HepG2 (cell line): ENCODE data around the gene GARIN3. TPM values are rescaled to one million over a fixed set of nuclear protein-coding genes. Genes with fewer than 3 reads are reported as not detected.
A peak's percentile ranks its signal among the peaks of the same experiment; 100 is the strongest.

ENCODE experiments used
- ARNT2 ChIP-seq: sonication (generic); formaldehyde crosslinking; IDR thresholded peaks from 2 replicates; pipeline ENCODE4 v1.8.0; 2022; ENCODE audit warnings: mild to moderate bottlenecking, low read depth, missing genetic modification reagents, moderate library complexity
- MTERF4 ChIP-seq: sonication (generic); formaldehyde crosslinking; IDR thresholded peaks from 2 replicates; pipeline ENCODE4 v1.8.0; 2023; ENCODE audit warnings: mild to moderate bottlenecking, missing genetic modification reagents
- NAIF1 ChIP-seq: sonication (generic); formaldehyde crosslinking; IDR thresholded peaks from 2 replicates; pipeline ENCODE4 v1.5.0; 2020; ENCODE audit warnings: mild to moderate bottlenecking, missing genetic modification reagents, borderline replicate concordance
- PRMT3 ChIP-seq: sonication (generic); formaldehyde crosslinking; IDR thresholded peaks from 2 replicates; pipeline ENCODE4 v1.8.1; 2022; ENCODE audit warnings: low read depth, mild to moderate bottlenecking, moderate library complexity, missing genetic modification reagents, borderline replicate concordance
- SETDB1 ChIP-seq: sonication (generic); formaldehyde crosslinking; IDR thresholded peaks from 2 replicates; pipeline ENCODE4 v1.5.1; 2020; ENCODE audit warnings: missing genetic modification reagents, mild to moderate bottlenecking, borderline replicate concordance
- SNAPC5 ChIP-seq: sonication (generic); formaldehyde crosslinking; IDR thresholded peaks from 2 replicates; pipeline ENCODE4 v1.8.1; 2023; ENCODE audit warnings: mild to moderate bottlenecking, missing genetic modification reagents, borderline replicate concordance
- ZNF343 ChIP-seq: sonication (generic); formaldehyde crosslinking; IDR thresholded peaks from 2 replicates; pipeline ENCODE4 v1.4.0; 2020; ENCODE audit warnings: mild to moderate bottlenecking, missing genetic modification reagents
- ZNF605 ChIP-seq: sonication (generic); formaldehyde crosslinking; IDR thresholded peaks from 2 replicates; pipeline ENCODE4 v1.8.0; 2022; ENCODE audit warnings: mild to moderate bottlenecking, missing genetic modification reagents
- polyA plus RNA-seq, 8 experiments: library from polyadenylated mRNA; depleted of rRNA in 3 of 8; stranded (reverse) in 7 of 8; unstranded in 1 of 8; fragments of >200 nt; fragmentation: Illumina TruSeq in 4 of 8; extraction: Trizol in 4 of 8; gene quantifications; 2 replicates each; pipeline versions ENCODE4 v1.2.1 to v1.2.3, GENCODE V29; 2011 to 2016; ENCODE audit warnings: low read depth in 4 of 8, missing spikeins in 1 of 8, mixed read lengths in 1 of 8; ENCODE audit not compliant: insufficient read depth in 1 of 8
- total RNA-seq, 5 experiments: library from RNA; depleted of rRNA; stranded (reverse); fragments of >200 nt; fragmentation: Illumina TruSeq; extraction: Trizol; gene quantifications; 2 replicates each; pipeline ENCODE4 v1.2.3, GENCODE V29; 2016; ENCODE audit warnings: low read depth in 1 of 5
- TF ChIP-seq, protein P1 (sequence below): sonication (generic); formaldehyde crosslinking; IDR thresholded peaks from 2 replicates; pipeline ENCODE4 v1.4.0; 2020; ENCODE audit warnings: missing genetic modification reagents
- TF ChIP-seq, protein P2 (sequence below): sonication (generic); formaldehyde crosslinking; IDR thresholded peaks from 2 replicates; pipeline ENCODE4 v1.4.0; 2020; ENCODE audit warnings: missing genetic modification reagents
- TF ChIP-seq, protein P3 (sequence below): sonication (generic); formaldehyde crosslinking; IDR thresholded peaks from 2 replicates; pipeline ENCODE4 v1.8.0; 2022; ENCODE audit warnings: mild to moderate bottlenecking, missing genetic modification reagents, moderate library complexity
- TF ChIP-seq, protein P4 (sequence below): sonication (generic); formaldehyde crosslinking; IDR thresholded peaks from 2 replicates; pipeline ENCODE4 v1.5.1; 2020; ENCODE audit warnings: missing genetic modification reagents, mild to moderate bottlenecking, borderline replicate concordance
- TF ChIP-seq, protein P5 (sequence below): sonication (generic); formaldehyde crosslinking; IDR thresholded peaks from 2 replicates; pipeline ENCODE4 v1.4.0; 2020; ENCODE audit warnings: missing genetic modification reagents, borderline replicate concordance

Gene GARIN3
- total and polyA plus RNA-seq, 2 of the 13 experiments (the other 11 are each of a cell fraction or from before 2014, with no cell fraction given): not detected

DNA sequence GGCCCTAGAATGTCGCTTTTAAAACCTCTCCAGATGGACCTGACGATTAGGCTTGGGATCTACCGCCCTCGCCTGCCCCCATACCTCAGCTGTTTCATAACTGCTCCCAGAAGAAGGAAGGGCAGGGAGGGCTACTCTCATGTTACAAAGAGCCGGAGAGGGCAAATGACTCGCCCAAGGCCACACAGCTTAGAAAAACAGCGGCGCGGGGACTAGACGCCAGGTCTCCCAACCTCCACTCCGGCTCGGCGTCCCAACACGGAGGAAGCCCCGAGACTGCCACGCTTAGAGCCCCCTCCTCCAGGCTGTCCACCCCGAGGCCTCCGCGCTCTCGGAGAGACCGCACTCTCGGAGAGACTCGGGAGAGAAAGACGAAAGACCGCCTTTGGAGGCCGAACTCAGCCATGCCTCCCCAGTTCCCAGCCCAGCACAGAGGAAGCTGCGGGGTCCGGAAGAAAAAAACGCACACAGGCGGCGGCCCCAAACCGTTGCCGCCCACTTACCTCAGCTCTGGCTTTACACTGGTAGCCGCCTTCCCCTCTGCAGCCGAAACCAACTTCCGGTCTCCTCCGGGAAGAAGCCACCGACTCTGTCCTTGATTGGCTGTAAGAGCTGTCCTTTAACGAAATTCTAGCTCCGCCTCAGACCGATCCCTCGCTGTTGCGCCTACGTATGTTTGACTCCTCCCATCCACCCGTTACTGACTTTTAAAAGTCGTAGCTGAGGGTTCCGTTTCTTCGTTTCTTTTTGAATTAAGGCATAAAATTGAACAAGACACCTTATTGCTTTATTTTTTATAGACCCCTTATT, 23.5 kb downstream of the GARIN3 start, which contains the start of gene MED7 (continued):
- TF ChIP-seq, protein P1, sequence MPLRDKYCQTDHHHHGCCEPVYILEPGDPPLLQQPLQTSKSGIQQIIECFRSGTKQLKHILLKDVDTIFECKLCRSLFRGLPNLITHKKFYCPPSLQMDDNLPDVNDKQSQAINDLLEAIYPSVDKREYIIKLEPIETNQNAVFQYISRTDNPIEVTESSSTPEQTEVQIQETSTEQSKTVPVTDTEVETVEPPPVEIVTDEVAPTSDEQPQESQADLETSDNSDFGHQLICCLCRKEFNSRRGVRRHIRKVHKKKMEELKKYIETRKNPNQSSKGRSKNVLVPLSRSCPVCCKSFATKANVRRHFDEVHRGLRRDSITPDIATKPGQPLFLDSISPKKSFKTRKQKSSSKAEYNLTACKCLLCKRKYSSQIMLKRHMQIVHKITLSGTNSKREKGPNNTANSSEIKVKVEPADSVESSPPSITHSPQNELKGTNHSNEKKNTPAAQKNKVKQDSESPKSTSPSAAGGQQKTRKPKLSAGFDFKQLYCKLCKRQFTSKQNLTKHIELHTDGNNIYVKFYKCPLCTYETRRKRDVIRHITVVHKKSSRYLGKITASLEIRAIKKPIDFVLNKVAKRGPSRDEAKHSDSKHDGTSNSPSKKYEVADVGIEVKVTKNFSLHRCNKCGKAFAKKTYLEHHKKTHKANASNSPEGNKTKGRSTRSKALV (CRISPR knock-in tag): peak; percentile 30; the same call in 1 of the 2 replicates
- TF ChIP-seq ZNF343 (CRISPR knock-in tag) (no peak), PRMT3 (no peak), ZNF605 (CRISPR knock-in tag) (peak; percentile 80), SETDB1 (no peak), SNAPC5 (CRISPR knock-in tag) (0 out of 2 replicates have a peak, but pooled peaks have one; percentile 29), NAIF1 (CRISPR knock-in tag) (no peak), ARNT2 (CRISPR knock-in tag) (0 out of 2 replicates have a peak, but pooled peaks have one; percentile 51), MTERF4 (CRISPR knock-in tag) (no peak)
- TF ChIP-seq, protein P2, sequence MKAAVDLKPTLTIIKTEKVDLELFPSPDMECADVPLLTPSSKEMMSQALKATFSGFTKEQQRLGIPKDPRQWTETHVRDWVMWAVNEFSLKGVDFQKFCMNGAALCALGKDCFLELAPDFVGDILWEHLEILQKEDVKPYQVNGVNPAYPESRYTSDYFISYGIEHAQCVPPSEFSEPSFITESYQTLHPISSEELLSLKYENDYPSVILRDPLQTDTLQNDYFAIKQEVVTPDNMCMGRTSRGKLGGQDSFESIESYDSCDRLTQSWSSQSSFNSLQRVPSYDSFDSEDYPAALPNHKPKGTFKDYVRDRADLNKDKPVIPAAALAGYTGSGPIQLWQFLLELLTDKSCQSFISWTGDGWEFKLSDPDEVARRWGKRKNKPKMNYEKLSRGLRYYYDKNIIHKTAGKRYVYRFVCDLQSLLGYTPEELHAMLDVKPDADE: no peak
- TF ChIP-seq, protein P3, sequence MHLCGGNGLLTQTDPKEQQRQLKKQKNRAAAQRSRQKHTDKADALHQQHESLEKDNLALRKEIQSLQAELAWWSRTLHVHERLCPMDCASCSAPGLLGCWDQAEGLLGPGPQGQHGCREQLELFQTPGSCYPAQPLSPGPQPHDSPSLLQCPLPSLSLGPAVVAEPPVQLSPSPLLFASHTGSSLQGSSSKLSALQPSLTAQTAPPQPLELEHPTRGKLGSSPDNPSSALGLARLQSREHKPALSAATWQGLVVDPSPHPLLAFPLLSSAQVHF: no peak
- TF ChIP-seq, protein P4, sequence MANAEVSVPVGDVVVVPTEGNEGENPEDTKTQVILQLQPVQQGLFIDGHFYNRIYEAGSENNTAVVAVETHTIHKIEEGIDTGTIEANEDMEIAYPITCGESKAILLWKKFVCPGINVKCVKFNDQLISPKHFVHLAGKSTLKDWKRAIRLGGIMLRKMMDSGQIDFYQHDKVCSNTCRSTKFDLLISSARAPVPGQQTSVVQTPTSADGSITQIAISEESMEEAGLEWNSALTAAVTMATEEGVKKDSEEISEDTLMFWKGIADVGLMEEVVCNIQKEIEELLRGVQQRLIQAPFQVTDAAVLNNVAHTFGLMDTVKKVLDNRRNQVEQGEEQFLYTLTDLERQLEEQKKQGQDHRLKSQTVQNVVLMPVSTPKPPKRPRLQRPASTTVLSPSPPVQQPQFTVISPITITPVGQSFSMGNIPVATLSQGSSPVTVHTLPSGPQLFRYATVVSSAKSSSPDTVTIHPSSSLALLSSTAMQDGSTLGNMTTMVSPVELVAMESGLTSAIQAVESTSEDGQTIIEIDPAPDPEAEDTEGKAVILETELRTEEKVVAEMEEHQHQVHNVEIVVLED (CRISPR knock-in tag): peak; percentile 73
- TF ChIP-seq, protein P5, sequence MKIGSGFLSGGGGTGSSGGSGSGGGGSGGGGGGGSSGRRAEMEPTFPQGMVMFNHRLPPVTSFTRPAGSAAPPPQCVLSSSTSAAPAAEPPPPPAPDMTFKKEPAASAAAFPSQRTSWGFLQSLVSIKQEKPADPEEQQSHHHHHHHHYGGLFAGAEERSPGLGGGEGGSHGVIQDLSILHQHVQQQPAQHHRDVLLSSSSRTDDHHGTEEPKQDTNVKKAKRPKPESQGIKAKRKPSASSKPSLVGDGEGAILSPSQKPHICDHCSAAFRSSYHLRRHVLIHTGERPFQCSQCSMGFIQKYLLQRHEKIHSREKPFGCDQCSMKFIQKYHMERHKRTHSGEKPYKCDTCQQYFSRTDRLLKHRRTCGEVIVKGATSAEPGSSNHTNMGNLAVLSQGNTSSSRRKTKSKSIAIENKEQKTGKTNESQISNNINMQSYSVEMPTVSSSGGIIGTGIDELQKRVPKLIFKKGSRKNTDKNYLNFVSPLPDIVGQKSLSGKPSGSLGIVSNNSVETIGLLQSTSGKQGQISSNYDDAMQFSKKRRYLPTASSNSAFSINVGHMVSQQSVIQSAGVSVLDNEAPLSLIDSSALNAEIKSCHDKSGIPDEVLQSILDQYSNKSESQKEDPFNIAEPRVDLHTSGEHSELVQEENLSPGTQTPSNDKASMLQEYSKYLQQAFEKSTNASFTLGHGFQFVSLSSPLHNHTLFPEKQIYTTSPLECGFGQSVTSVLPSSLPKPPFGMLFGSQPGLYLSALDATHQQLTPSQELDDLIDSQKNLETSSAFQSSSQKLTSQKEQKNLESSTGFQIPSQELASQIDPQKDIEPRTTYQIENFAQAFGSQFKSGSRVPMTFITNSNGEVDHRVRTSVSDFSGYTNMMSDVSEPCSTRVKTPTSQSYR (CRISPR knock-in tag): peak; percentile 15; the same call in 1 of the 2 replicates
